D721Med (cell line): ENCODE measurements around the gene PTPA.

Source experiments
- DNase-seq: peaks from one replicate; pipeline ENCODE4 v3.0.0; 2011; ENCODE audit warnings: low spot score; ENCODE audit not compliant: insufficient read length
- FAIRE-seq: peaks from 2 replicates; lab custom pipeline; 2011; peaks lifted over from hg19 to GRCh38; lab: Jason Lieb, UNC
- CTCF ChIP-seq: IDR thresholded peaks from 2 replicates; pipeline ENCODE4 v1.5.1; 2012; ENCODE audit warnings: mild to moderate bottlenecking, control low read depth; ENCODE audit not compliant: insufficient read depth; ENCODE audit errors: missing control alignments

The PTPA gene

GRCh38 chr9:129075996-129076639 lies 35.1 kb upstream of the PTPA start:
- no peak for DNase-seq
- no peak for FAIRE-seq
- TF ChIP-seq CTCF, result no peak

- FAIRE-seq, result no peak
- no peak for TF ChIP-seq CTCF
Observed at GRCh38 chr9:129076640-129077037, 34.6 kb upstream of the PTPA start.

GRCh38 chr9:129077236-129077635 lies 34.0 kb upstream of the PTPA start:
- DNase-seq (no peak), FAIRE-seq (no peak)
- TF ChIP-seq CTCF, result no peak

More at GRCh38 chr9:129076640-129077037, 34.6 kb upstream of the PTPA start:
- no peak for DNase-seq

- FAIRE-seq, result no peak
- no peak for DNase-seq
Observed at GRCh38 chr9:129078691-129079503, 32.3 kb upstream of the PTPA start.

GRCh38 chr9:129079829-129080228 lies 31.4 kb upstream of the PTPA start:
- FAIRE-seq, result no peak
- no peak for TF ChIP-seq CTCF
- no peak for DNase-seq

More at GRCh38 chr9:129078691-129079503, 32.3 kb upstream of the PTPA start:
- TF ChIP-seq CTCF, result no peak

- FAIRE-seq (no peak), DNase-seq (no peak)
- no peak for TF ChIP-seq CTCF
Observed at GRCh38 chr9:129080298-129080600, 31.0 kb upstream of the PTPA start.

- DNase-seq (peak; percentile 99), FAIRE-seq (no peak)
- TF ChIP-seq CTCF, result no peak
Observed at GRCh38 chr9:129080601-129081387, 30.4 kb upstream of the PTPA start, which contains the start of gene DOLPP1. DOLPP1 (plus strand) TSS chr9:129081111; CDS start chr9:129081132, 21 bp downstream.
